GM23338 (cell line): Measurements from ENCODE around the gene PLP2. TPM values are rescaled to one million over a fixed set of nuclear protein-coding genes. Genes with fewer than 3 reads are reported as not detected.
"Not testable (repeated sequence)": the region's sequence is repeated elsewhere in the genome, so short reads cannot be mapped to it uniquely, and the experiment has no call there.

ENCODE experiments used
- ATAC-seq: fragments of 200-7000 bp; cut with Tn5 transposase; 3 replicates; pipeline ENCODE4 v1.9.1; 2020
- DNase-seq: peaks from one replicate; pipeline ENCODE4 v3.0.0-alpha.2; 2015; ENCODE audit warnings: low spot score
- H2AFZ ChIP-seq: fragments of 200-600 bp; sonication (generic); 2 replicates; pipeline ENCODE4 v1.8.0; 2016; ENCODE audit warnings: antibody characterized with exemption, mild to moderate bottlenecking, moderate library complexity
- H3F3A ChIP-seq: fragments of 200-600 bp; sonication (generic); replicated peaks from 2 replicates; pipeline ENCODE4 v1.8.0; 2017; ENCODE audit warnings: antibody characterized with exemption, mixed run types, low read depth
- H3K27ac ChIP-seq: fragments of 200-600 bp; sonication (generic); 2 replicates; pipeline ENCODE4 v1.6.1; 2016; ENCODE audit warnings: low read depth
- H3K27me3 ChIP-seq: fragments of 200-600 bp; sonication (generic); 2 replicates; pipeline ENCODE4 v1.8.0; 2016; ENCODE audit warnings: mild to moderate bottlenecking, mixed run types, moderate library complexity; ENCODE audit not compliant: insufficient read depth
- H3K36me3 ChIP-seq: fragments of 200-600 bp; sonication (generic); 2 replicates; pipeline ENCODE4 v1.8.0; 2016; ENCODE audit warnings: mild to moderate bottlenecking; ENCODE audit not compliant: insufficient read depth
- H3K4me1 ChIP-seq: fragments of 200-600 bp; sonication (generic); 2 replicates; pipeline ENCODE4 v1.8.0; 2016; ENCODE audit warnings: mild to moderate bottlenecking, moderate library complexity; ENCODE audit not compliant: insufficient read depth
- H3K4me2 ChIP-seq: fragments of 200-600 bp; sonication (generic); 2 replicates; pipeline ENCODE4 v1.7.1; 2017; ENCODE audit warnings: mixed run types
- H3K4me3 ChIP-seq: fragments of 200-600 bp; sonication (generic); 2 replicates; pipeline ENCODE4 v1.6.1; 2016; ENCODE audit warnings: mixed run types
- H3K79me2 ChIP-seq: fragments of 200-600 bp; sonication (generic); replicated peaks from 2 replicates; pipeline ENCODE4 v1.8.0; 2017; ENCODE audit warnings: mild to moderate bottlenecking; ENCODE audit not compliant: insufficient read depth
- H3K9me2 ChIP-seq: fragments of 200-600 bp; sonication (generic); 2 replicates; pipeline ENCODE4 v1.8.0; 2017; ENCODE audit not compliant: insufficient read depth
- H4K20me1 ChIP-seq: fragments of 200-600 bp; sonication (generic); replicated peaks from 2 replicates; pipeline ENCODE4 v1.8.0; 2017; ENCODE audit warnings: mild to moderate bottlenecking; ENCODE audit not compliant: insufficient read depth
- H3K27ac Mint-ChIP-seq: 2 replicates; pipeline ENCODE4 v1.8.0; 2020; ENCODE audit warnings: inconsistent platforms, mild to moderate bottlenecking, moderate library complexity, mixed read lengths
- H3K27me3 Mint-ChIP-seq: 3 replicates; pipeline ENCODE4 v1.8.0; 2022; ENCODE audit warnings: low read depth, mild to moderate bottlenecking, moderate library complexity, mixed read lengths, inconsistent platforms; ENCODE audit not compliant: insufficient read depth, poor library complexity
- H3K36me3 Mint-ChIP-seq: 3 replicates; pipeline ENCODE4 v1.8.0; 2021; ENCODE audit warnings: low read depth, mild to moderate bottlenecking, inconsistent platforms, moderate library complexity, mixed read lengths
- H3K4me1 Mint-ChIP-seq: 3 replicates; pipeline ENCODE4 v1.8.0; 2020; ENCODE audit warnings: mild to moderate bottlenecking, inconsistent platforms, mixed read lengths
- H3K4me3 Mint-ChIP-seq: 3 replicates; pipeline ENCODE4 v1.8.0; 2021; ENCODE audit warnings: moderate library complexity, mild to moderate bottlenecking, inconsistent platforms, mixed read lengths
- H3K9me3 Mint-ChIP-seq: 3 replicates; pipeline ENCODE4 v1.8.0; 2020; ENCODE audit warnings: moderate library complexity, mild to moderate bottlenecking, inconsistent platforms, mixed read lengths
- ETS1 ChIP-seq: IDR thresholded peaks from 2 replicates; pipeline ENCODE4 v1.6.1; 2016; ENCODE audit warnings: antibody characterized with exemption
- EZH2 ChIP-seq: fragments of 200-600 bp; sonication (generic); IDR thresholded peaks from one replicate; pipeline ENCODE4 v1.8.0; 2017; ENCODE audit warnings: antibody characterized with exemption, mild to moderate bottlenecking, low read depth; ENCODE audit not compliant: unreplicated experiment
- ZNF114 ChIP-seq: fragments of 250-450 bp; sonication (Bioruptor Pico); IDR thresholded peaks from 2 replicates; pipeline ENCODE4 v1.5.0; 2020; ENCODE audit warnings: mild to moderate bottlenecking, moderate library complexity
- long read RNA-seq: library from polyadenylated mRNA; unstranded; transcript quantifications from one replicate; pipeline ENCODE4 v2.0.0, GENCODE V29; 2020; ENCODE audit not compliant: unreplicated experiment
- polyA plus RNA-seq: library from polyadenylated mRNA; unstranded; fragments of >200 nt; fragmentation: Nextera tagmentation; extraction: Ambion mirVana; gene quantifications from 2 replicates; pipeline ENCODE4 v1.2.1, GENCODE V29; 2016
- total RNA-seq: library from RNA; depleted of rRNA; stranded (reverse); fragments of >200 nt; shearing (Covaris generic); gene quantifications from 2 replicates; pipeline ENCODE4 v1.2.3, GENCODE V29; 2014; rRNA removed

Gene PLP2
- 1.6 and 3.4 TPM in 2 replicates for total RNA-seq
- polyA plus RNA-seq, result 9.5 and 10.1 TPM in 2 replicates
- long read RNA-seq, transcript PLP2-202 (5 exons, 1,079 nt), result major isoform, 6 of 6 reads
- long read RNA-seq, partial matches to known transcripts, result 0 of 6 reads
- long read RNA-seq, other reads (novel, unspliced or antisense), result 0 of 6 reads

DNA sequence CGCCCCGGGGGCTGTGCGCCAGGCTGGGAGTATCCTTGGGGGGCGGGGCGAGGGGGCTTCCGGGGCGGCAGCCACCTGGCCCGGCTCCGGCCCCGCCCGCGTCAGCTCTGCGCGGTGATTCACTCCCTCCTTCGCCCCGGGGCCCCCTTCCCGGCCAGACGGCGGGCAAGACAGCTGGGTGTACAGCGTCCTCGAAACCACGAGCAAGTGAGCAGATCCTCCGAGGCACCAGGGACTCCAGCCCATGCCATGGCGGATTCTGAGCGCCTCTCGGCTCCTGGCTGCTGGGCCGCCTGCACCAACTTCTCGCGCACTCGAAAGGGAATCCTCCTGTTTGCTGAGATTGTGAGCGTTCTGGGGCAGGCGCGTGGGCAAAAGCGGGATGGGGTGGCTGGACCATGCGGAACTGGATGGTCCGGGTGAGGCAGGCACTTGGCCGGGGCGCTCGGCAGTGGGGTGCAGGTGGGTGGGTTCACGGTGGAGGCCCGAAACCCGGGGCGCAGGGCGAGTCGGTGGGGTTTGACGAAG lies at the start of gene PLP2:
PLP2 (plus strand) TSS at position 147 of the 528 bp plus-strand sequence; CDS start at position 250, 103 bp downstream.
- Mint-ChIP-seq H3K4me1 (peaks cover 22% of the 10 kb centered on the region), H3K27me3 (peaks cover 21% of the 10 kb centered on the region), H3K27ac (no peak within 1 kb of the TSS), H3K4me3 (peak within 1 kb of the TSS; percentile 72), H3K9me3 (no peaks in the 10 kb centered on the region; the same call in 2 of the 3 replicates), H3K36me3 (peaks cover 11% of the 10 kb centered on the region; the same call in 1 of the 3 replicates)
- ATAC-seq (peak; percentile 35), DNase-seq (peak; percentile 21)
- Histone ChIP-seq H3K9me2 (no peaks in the 10 kb centered on the region), H4K20me1 (no peaks in the 10 kb centered on the region), H3K79me2 (no peaks in the 10 kb centered on the region), H3F3A (no peaks in the 10 kb centered on the region), H3K4me1 (no peaks in the 10 kb centered on the region; the same call in 1 of the 2 replicates), H3K4me3 (peak within 1 kb of the TSS; percentile 59), H3K27me3 (peaks cover 55% of the 10 kb centered on the region), H3K36me3 (no peaks in the 10 kb centered on the region), H3K4me2 (peak within 1 kb of the TSS; percentile 82), H2AFZ (peak within 1 kb of the TSS; percentile 59; the same call in 1 of the 2 replicates), H3K27ac (no peak within 1 kb of the TSS)
- TF ChIP-seq ETS1, result no peak

GRCh38 chrX:49122499-49122898 lies 49.2 kb upstream of the PLP2 start:
- peaks cover 6% of the 10 kb centered on the region; the same call in 2 of the 3 replicates for H3K4me1 Mint-ChIP-seq
- Histone ChIP-seq H2AFZ (no peak overlapping the region), H3K4me3 (peak overlapping the region; percentile 87), H3F3A (no peaks in the 10 kb centered on the region), H3K4me2 (peak overlapping the region; percentile 84), H3K4me1 (no peaks in the 10 kb centered on the region), H3K79me2 (peaks cover 6% of the 10 kb centered on the region; the same call in 1 of the 2 replicates), H3K27me3 (no peaks in the 10 kb centered on the region), H4K20me1 (no peaks in the 10 kb centered on the region), H3K9me2 (no peaks in the 10 kb centered on the region), H3K36me3 (no peaks in the 10 kb centered on the region), H3K27ac (no peak overlapping the region)
- H3K9me3 Mint-ChIP-seq, result no peaks in the 10 kb centered on the region
- H3K4me3 Mint-ChIP-seq, result peak overlapping the region; percentile 96
- DNase-seq (no peak), ATAC-seq (no peak)
- no peaks in the 10 kb centered on the region for H3K27me3 Mint-ChIP-seq
- H3K27ac Mint-ChIP-seq, result no peak overlapping the region
- TF ChIP-seq EZH2 (no peak), ZNF114 (CRISPR knock-in tag) (no peak)
- peaks cover 23% of the 10 kb centered on the region for H3K36me3 Mint-ChIP-seq

GRCh38 chrX:49127742-49128258 lies 43.9 kb upstream of the PLP2 start:
- not testable (repeated sequence) for H3K4me1 Mint-ChIP-seq, H3K9me2 ChIP-seq, H4K20me1 ChIP-seq, H3K79me2 ChIP-seq, H3K9me3 Mint-ChIP-seq, H3F3A ChIP-seq, H3K36me3 Mint-ChIP-seq, H3K27me3 ChIP-seq, H3K27ac Mint-ChIP-seq, H3K27ac ChIP-seq, H3K4me2 ChIP-seq, H3K4me1 ChIP-seq, H3K4me3 Mint-ChIP-seq, H3K4me3 ChIP-seq, H3K27me3 Mint-ChIP-seq, ATAC-seq, DNase-seq, H2AFZ ChIP-seq, H3K36me3 ChIP-seq
